ENCODE results near the gene TPRX1.

GRCh38 chr19:47761566-47761965 lies 42.8 kb downstream of the TPRX1 start:
- TF ChIP-seq, protein P1, sequence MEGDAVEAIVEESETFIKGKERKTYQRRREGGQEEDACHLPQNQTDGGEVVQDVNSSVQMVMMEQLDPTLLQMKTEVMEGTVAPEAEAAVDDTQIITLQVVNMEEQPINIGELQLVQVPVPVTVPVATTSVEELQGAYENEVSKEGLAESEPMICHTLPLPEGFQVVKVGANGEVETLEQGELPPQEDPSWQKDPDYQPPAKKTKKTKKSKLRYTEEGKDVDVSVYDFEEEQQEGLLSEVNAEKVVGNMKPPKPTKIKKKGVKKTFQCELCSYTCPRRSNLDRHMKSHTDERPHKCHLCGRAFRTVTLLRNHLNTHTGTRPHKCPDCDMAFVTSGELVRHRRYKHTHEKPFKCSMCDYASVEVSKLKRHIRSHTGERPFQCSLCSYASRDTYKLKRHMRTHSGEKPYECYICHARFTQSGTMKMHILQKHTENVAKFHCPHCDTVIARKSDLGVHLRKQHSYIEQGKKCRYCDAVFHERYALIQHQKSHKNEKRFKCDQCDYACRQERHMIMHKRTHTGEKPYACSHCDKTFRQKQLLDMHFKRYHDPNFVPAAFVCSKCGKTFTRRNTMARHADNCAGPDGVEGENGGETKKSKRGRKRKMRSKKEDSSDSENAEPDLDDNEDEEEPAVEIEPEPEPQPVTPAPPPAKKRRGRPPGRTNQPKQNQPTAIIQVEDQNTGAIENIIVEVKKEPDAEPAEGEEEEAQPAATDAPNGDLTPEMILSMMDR (conservative IDR thresholded peaks at IDR 0.05; ENCODE audit: low read length) = no peak
- TF ChIP-seq EZH2phosphoT487 (IDR thresholded peaks at IDR 0.05; ENCODE audit: borderline replicate concordance, low read depth, low read length) = no peak
